ENCODE results near the gene YWHAB. TPM values are rescaled to one million over a fixed set of nuclear protein-coding genes. Genes with fewer than 3 reads are reported as not detected.
A peak's percentile ranks its signal among the peaks of the same experiment; 100 is the strongest.

Gene YWHAB
- total and polyA plus RNA-seq, 2 donors (not counting 3 experiments of a cell fraction or from before 2014, with no cell fraction given) = 65.9 to 255 TPM

DNA sequence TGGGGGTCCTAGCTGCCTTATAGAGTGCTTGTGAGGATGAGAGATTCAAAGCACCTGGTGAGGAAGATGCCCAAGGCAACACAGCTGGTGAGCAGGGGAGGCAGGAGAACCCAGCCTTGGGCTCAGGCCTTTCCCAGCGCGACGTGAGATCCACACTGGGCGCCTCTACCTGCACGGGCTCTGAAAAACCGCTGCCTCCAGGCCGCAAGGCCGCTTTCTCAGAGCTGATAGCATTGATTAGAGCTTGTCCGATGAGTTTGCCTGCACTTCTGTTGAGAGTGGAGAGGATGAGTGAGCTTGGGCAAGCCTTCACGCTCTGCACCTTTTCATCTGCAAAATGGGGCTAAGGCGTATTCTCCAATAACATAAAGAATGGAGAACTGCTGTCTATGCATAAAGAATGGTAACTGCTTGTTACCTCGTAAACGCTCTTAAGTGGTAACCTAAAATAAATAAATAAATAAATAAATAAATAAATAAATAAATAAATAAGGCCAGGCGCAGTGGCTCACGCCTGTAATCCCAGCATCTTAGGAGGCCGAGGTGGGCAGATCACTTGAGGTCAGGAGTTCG is 25.3 kb downstream of the YWHAB start:
- ChIA-PET CTCF (interaction anchor here (0.6 to 1.7 kb wide), 5 partner anchors 24 to 1214 kb away, joined by 3 to 4 read pairs (median 3); no protein-coding TSS in a partner anchor), POLR2A (no interaction called here)
- DNase-seq (ENCODE audit: low read depth, low spot score) (no peak), FAIRE-seq (no peak)
- peak overlapping the region; percentile 59 for H3K4me2 ChIP-seq (ENCODE audit: insufficient read depth, low read length)
- H3K9me1 ChIP-seq (replicated peaks; ENCODE audit: control insufficient read depth, extremely low read depth, insufficient read depth, low read length) = no peaks in the 10 kb centered on the region
- no peaks in the 10 kb centered on the region for H3K79me2 ChIP-seq (ENCODE audit: control insufficient read depth, insufficient read depth, low read length)
- no peaks in the 10 kb centered on the region for H3K27me3 ChIP-seq (ENCODE audit: control insufficient read depth in 2 of 2, insufficient read depth in 2 of 2, low read length in 2 of 2)
- no peaks in the 10 kb centered on the region for H4K20me1 ChIP-seq (replicated peaks; ENCODE audit: control insufficient read depth, extremely low read depth, insufficient read depth, low read length)
- dilution Hi-C loops (cut with MboI; ENCODE audit: extremely low pct_ligation_motif_present, low sequenced_read_pairs) = no loop called here
- intact Hi-C loops (cut with micrococcal nuclease) = loop anchor here (1.0 to 5.0 kb wide), 5 partner anchors 50 to 382 kb away; partner anchors contain the start of gene TOMM34
- TF ChIP-seq, protein P1, sequence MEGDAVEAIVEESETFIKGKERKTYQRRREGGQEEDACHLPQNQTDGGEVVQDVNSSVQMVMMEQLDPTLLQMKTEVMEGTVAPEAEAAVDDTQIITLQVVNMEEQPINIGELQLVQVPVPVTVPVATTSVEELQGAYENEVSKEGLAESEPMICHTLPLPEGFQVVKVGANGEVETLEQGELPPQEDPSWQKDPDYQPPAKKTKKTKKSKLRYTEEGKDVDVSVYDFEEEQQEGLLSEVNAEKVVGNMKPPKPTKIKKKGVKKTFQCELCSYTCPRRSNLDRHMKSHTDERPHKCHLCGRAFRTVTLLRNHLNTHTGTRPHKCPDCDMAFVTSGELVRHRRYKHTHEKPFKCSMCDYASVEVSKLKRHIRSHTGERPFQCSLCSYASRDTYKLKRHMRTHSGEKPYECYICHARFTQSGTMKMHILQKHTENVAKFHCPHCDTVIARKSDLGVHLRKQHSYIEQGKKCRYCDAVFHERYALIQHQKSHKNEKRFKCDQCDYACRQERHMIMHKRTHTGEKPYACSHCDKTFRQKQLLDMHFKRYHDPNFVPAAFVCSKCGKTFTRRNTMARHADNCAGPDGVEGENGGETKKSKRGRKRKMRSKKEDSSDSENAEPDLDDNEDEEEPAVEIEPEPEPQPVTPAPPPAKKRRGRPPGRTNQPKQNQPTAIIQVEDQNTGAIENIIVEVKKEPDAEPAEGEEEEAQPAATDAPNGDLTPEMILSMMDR (IDR thresholded peaks at IDR 0.05; ENCODE audit: extremely low read depth in 1 of 2, insufficient read depth in 1 of 2, low read depth in 1 of 2, low read length in 2 of 2) = no peak
- no peak overlapping the region for H2AFZ ChIP-seq (ENCODE audit: low read depth, low read length)
- no peak overlapping the region for H3K9ac ChIP-seq (replicated peaks; ENCODE audit: extremely low read depth, insufficient read depth, low read length)
- no peak overlapping the region for H3K4me3 ChIP-seq (replicated peaks in 1 of 3; ENCODE audit: insufficient read depth in 1 of 3, low read depth in 1 of 3, low read length in 3 of 3)
- BruUV-seq (replicated peaks) = no TSS peak
- peaks cover 1 to 14% of the 10 kb centered on the region in 2 experiments for H3K36me3 ChIP-seq (ENCODE audit: control insufficient read depth in 2 of 2, extremely low read depth in 1 of 2, insufficient read depth in 2 of 2, low read length in 2 of 2)
- H3K9me3 ChIP-seq (replicated peaks; ENCODE audit: control insufficient read depth, insufficient read depth, low read length) = no peaks in the 10 kb centered on the region
- peaks cover 12% of the 10 kb centered on the region for H3K4me1 ChIP-seq (ENCODE audit: control insufficient read depth, extremely low read depth, insufficient read depth, low read length)
- H3K27ac ChIP-seq (ENCODE audit: insufficient read depth, low read depth, low read length) = no peak overlapping the region

DNA sequence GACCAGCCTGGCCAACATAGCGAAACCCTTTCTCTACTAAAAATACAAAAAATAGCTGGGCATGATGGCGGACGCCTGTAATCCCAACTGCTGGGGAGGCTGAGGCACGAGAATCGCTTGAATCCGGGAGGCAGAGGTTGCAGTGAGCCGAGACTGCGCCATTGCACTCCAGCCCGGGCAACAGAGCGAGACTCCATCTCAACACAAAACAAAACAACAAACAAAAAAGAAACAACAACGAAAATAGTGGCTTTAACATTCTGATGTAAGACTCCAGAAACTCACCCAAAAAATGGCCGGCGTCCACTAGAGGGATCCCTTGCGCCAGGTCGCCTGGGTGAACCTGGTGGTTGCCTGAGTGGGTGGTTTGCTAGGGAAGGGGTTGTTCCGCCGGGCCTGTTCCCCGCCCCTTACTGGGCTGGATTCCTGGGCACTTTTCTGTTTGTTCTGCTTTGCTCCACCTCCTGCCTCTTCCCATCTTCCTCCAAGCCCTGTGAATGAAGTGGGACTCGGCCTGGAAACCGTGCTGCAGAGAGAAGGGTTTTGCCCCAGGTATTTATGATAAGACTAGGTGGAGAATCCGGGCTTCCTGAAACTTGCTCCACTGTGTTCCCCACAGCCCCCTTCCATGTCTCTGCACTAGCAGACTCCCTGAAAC is 25.9 kb downstream of the YWHAB start:
- H3K79me2 ChIP-seq (ENCODE audit: control insufficient read depth, insufficient read depth, low read length) = no peaks in the 10 kb centered on the region
- peaks cover 12% of the 10 kb centered on the region for H3K4me1 ChIP-seq (ENCODE audit: control insufficient read depth, extremely low read depth, insufficient read depth, low read length)
- H3K27ac ChIP-seq (ENCODE audit: insufficient read depth, low read depth, low read length) = no peak overlapping the region
- no TSS peak for BruUV-seq (replicated peaks)
- no peak overlapping the region for H3K4me2 ChIP-seq (ENCODE audit: insufficient read depth, low read length)
- no peaks in the 10 kb centered on the region for H3K27me3 ChIP-seq (ENCODE audit: control insufficient read depth in 2 of 2, insufficient read depth in 2 of 2, low read length in 2 of 2)
- dilution Hi-C loops (cut with MboI; ENCODE audit: extremely low pct_ligation_motif_present, low sequenced_read_pairs) (no loop called here), intact Hi-C loops (cut with micrococcal nuclease) (loop anchor here (1.0 to 5.0 kb wide), 5 partner anchors 49 to 381 kb away; partner anchors contain the start of gene TOMM34)
- peak; percentile 86 for FAIRE-seq
- H3K9ac ChIP-seq (replicated peaks; ENCODE audit: extremely low read depth, insufficient read depth, low read length) = no peak overlapping the region
- ChIA-PET POLR2A (no interaction called here), CTCF (interaction anchor here (0.6 to 1.7 kb wide), 5 partner anchors 24 to 1215 kb away, joined by 3 to 4 read pairs (median 3); no protein-coding TSS in a partner anchor)
- H3K4me3 ChIP-seq (replicated peaks in 1 of 3; ENCODE audit: insufficient read depth in 1 of 3, low read depth in 1 of 3, low read length in 3 of 3) = no peak overlapping the region
- H2AFZ ChIP-seq (ENCODE audit: low read depth, low read length) = no peak overlapping the region
- TF ChIP-seq POLR2AphosphoS5 (IDR thresholded peaks at IDR 0.05; ENCODE audit: insufficient read depth, low read depth, low read length) = no peak
- TF ChIP-seq, protein P1 (IDR thresholded peaks at IDR 0.05; ENCODE audit: extremely low read depth in 1 of 2, insufficient read depth in 1 of 2, low read depth in 1 of 2, low read length in 2 of 2) = peak; percentile 49 to 54
- H3K9me1 ChIP-seq (replicated peaks; ENCODE audit: control insufficient read depth, extremely low read depth, insufficient read depth, low read length) = no peaks in the 10 kb centered on the region
- DNase-seq (ENCODE audit: low read depth, low spot score) = peak; percentile 42
- no peaks in the 10 kb centered on the region for H3K9me3 ChIP-seq (replicated peaks; ENCODE audit: control insufficient read depth, insufficient read depth, low read length)
- no peaks in the 10 kb centered on the region for H4K20me1 ChIP-seq (replicated peaks; ENCODE audit: control insufficient read depth, extremely low read depth, insufficient read depth, low read length)
- H3K36me3 ChIP-seq (ENCODE audit: control insufficient read depth in 2 of 2, extremely low read depth in 1 of 2, insufficient read depth in 2 of 2, low read length in 2 of 2) = peaks cover 0 to 9% of the 10 kb centered on the region in 2 experiments
